ENCODE data around the gene OR10V1. TPM values are rescaled to one million over a fixed set of nuclear protein-coding genes. Genes with fewer than 3 reads are reported as not detected.

Gene OR10V1
- total RNA-seq, 1 donor from 2014 or later: not detected

DNA sequence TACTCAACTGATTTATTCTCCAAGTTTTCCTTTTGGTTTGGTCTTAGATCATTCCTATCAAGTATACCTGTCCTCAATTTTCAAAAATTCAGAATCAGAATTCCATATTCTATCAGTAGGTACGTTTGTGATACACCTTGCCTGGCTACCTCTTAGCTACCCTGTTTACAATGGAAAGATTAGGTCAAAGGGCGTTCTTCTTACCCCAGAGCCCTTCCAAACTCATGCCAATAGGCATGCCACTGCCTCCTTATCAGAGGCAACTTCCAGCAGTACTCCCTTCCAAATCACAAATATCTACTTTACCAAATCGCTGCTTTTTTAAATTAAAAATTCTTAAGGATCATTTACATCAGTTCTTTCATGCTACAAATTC is 45.8 kb downstream of the OR10V1 start:
- ATAC-seq (no peak), DNase-seq (no peak)
- H3K27ac ChIP-seq: peak overlapping the region; percentile 96
- intact Hi-C loops (cut with DNase I): no loop called here
- H3K4me3 ChIP-seq: peak overlapping the region; percentile 91
- peaks cover 44% of the 10 kb centered on the region for H3K4me1 ChIP-seq
- H3K27me3 ChIP-seq (ENCODE audit: low read depth): no peaks in the 10 kb centered on the region
- TF ChIP-seq, protein P1, sequence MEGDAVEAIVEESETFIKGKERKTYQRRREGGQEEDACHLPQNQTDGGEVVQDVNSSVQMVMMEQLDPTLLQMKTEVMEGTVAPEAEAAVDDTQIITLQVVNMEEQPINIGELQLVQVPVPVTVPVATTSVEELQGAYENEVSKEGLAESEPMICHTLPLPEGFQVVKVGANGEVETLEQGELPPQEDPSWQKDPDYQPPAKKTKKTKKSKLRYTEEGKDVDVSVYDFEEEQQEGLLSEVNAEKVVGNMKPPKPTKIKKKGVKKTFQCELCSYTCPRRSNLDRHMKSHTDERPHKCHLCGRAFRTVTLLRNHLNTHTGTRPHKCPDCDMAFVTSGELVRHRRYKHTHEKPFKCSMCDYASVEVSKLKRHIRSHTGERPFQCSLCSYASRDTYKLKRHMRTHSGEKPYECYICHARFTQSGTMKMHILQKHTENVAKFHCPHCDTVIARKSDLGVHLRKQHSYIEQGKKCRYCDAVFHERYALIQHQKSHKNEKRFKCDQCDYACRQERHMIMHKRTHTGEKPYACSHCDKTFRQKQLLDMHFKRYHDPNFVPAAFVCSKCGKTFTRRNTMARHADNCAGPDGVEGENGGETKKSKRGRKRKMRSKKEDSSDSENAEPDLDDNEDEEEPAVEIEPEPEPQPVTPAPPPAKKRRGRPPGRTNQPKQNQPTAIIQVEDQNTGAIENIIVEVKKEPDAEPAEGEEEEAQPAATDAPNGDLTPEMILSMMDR (IDR thresholded peaks at IDR 0.05): no peak
- no peaks in the 10 kb centered on the region for H3K9me3 ChIP-seq
- peaks cover 40% of the 10 kb centered on the region for H3K36me3 ChIP-seq

DNA sequence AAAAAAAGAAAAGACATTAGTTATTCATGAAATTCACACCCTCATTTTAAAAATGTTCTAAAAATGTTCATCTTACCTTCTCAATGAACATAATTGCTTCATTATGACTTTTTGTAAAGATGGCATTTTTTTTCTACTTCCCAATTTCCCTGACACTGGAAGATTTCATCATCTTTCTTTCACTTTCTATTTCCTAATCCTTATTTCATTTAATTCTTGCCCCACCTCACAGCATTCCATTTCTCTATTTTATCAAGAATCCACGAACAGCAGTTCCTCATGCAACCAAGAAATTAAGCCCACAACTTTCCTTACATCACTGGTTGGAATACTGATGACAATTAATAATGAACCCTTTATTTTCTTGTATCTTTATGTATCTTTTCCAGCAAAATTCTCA is 46.7 kb downstream of the OR10V1 start:
- peak overlapping the region; percentile 91 for H3K4me3 ChIP-seq
- TF ChIP-seq, protein P1 (IDR thresholded peaks at IDR 0.05): no peak

More for the DNA sequence above, 46.7 kb downstream of the OR10V1 start:
- DNase-seq (no peak), ATAC-seq (no peak)
- intact Hi-C loops (cut with DNase I): no loop called here
- Histone ChIP-seq H3K36me3 (peaks cover 48% of the 10 kb centered on the region), H3K9me3 (no peaks in the 10 kb centered on the region), H3K27ac (peak overlapping the region; percentile 5), H3K4me1 (peaks cover 50% of the 10 kb centered on the region), H3K27me3 (ENCODE audit: low read depth) (no peaks in the 10 kb centered on the region)

Other genes starting within 250 kb of the OR10V1 start
- gene OR4D10, start 240.5 kb downstream of the OR10V1 start, total RNA-seq: not detected
- gene OR4D11, start 210.3 kb downstream of the OR10V1 start, total RNA-seq: not detected
- not detected for gene OR4D9, start 202.3 kb downstream of the OR10V1 start, total RNA-seq
- gene OSBP, start 98.1 kb downstream of the OR10V1 start, total RNA-seq: 37.7 TPM
- gene PATL1, start 44.8 kb downstream of the OR10V1 start, total RNA-seq: 38.2 TPM
- 59.4 TPM for gene STX3, start 41.5 kb upstream of the OR10V1 start, total RNA-seq
- 29.7 TPM for gene MRPL16, start 96.9 kb upstream of the OR10V1 start, total RNA-seq
- not detected for gene CBLIF, start 131.7 kb upstream of the OR10V1 start, total RNA-seq
- gene TCN1, start 152.6 kb upstream of the OR10V1 start, total RNA-seq: 1.7 TPM
- gene OOSP3, start 164.9 kb upstream of the OR10V1 start, total RNA-seq: not detected
- gene OOSP1, start 224.6 kb upstream of the OR10V1 start, total RNA-seq: not detected

Measured in lower lobe of right lung (tissue), 2 donors.